ENCODE data around the gene FGF2.
A peak's percentile ranks its signal among the peaks of the same experiment; 100 is the strongest.
"Not testable (repeated sequence)": the region's sequence is repeated elsewhere in the genome, so short reads cannot be mapped to it uniquely, and the experiment has no call there.

FGF2 gene

GRCh38 chr4:122812823-122813222 is 13.8 kb upstream of the FGF2 start:
- not testable (repeated sequence) for DNase-seq (ENCODE audit: low read depth, low spot score)

- DNase-seq (ENCODE audit: low read depth, low spot score): no peak
Measured at GRCh38 chr4:122814426-122814825, 12.2 kb upstream of the FGF2 start.

GRCh38 chr4:122815248-122815647 is 11.4 kb upstream of the FGF2 start:
- no peak for DNase-seq (ENCODE audit: low read depth, low spot score)

GRCh38 chr4:122816476-122816875 is 10.2 kb upstream of the FGF2 start:
- DNase-seq (ENCODE audit: low read depth, low spot score): no peak

- no peak for DNase-seq (ENCODE audit: low read depth, low spot score)
Measured at GRCh38 chr4:122819708-122820449, 6.8 kb upstream of the FGF2 start.

- DNase-seq (ENCODE audit: low read depth, low spot score): no peak
Measured at GRCh38 chr4:122821092-122821491, 5.5 kb upstream of the FGF2 start.

GRCh38 chr4:122822466-122822865 is 4.2 kb upstream of the FGF2 start:
- DNase-seq (ENCODE audit: low read depth, low spot score): no peak

- no peak for DNase-seq (ENCODE audit: low read depth, low spot score)
Measured at GRCh38 chr4:122823476-122823875, 3.2 kb upstream of the FGF2 start.

GRCh38 chr4:122824616-122825015 is 2.0 kb upstream of the FGF2 start:
- no peak for DNase-seq (ENCODE audit: low read depth, low spot score)

- DNase-seq (ENCODE audit: low read depth, low spot score): no peak
Measured at GRCh38 chr4:122826079-122826527, 528 bp upstream of the FGF2 start.

GRCh38 chr4:122827258-122827878 is 737 bp downstream of the FGF2 start:
- peak; percentile 74 for DNase-seq (ENCODE audit: low read depth, low spot score)

- peak; percentile 77 for DNase-seq (ENCODE audit: low read depth, low spot score)
Measured at GRCh38 chr4:122827879-122828601, 1.4 kb downstream of the FGF2 start.

GRCh38 chr4:122830426-122831095 is 3.9 kb downstream of the FGF2 start:
- DNase-seq (ENCODE audit: low read depth, low spot score): no peak

GRCh38 chr4:122831515-122832196 is 5.0 kb downstream of the FGF2 start:
- no peak for DNase-seq (ENCODE audit: low read depth, low spot score)

GRCh38 chr4:122832732-122833131 is 6.1 kb downstream of the FGF2 start:
- peak; percentile 46 for DNase-seq (ENCODE audit: low read depth, low spot score)

- DNase-seq (ENCODE audit: low read depth, low spot score): no peak
Measured at GRCh38 chr4:122833999-122834398, 7.4 kb downstream of the FGF2 start.

GRCh38 chr4:122836941-122837340 is 10.3 kb downstream of the FGF2 start:
- DNase-seq (ENCODE audit: low read depth, low spot score): peak; percentile 26

GRCh38 chr4:122838034-122838433 is 11.4 kb downstream of the FGF2 start:
- no peak for DNase-seq (ENCODE audit: low read depth, low spot score)

- no peak for DNase-seq (ENCODE audit: low read depth, low spot score)
Measured at GRCh38 chr4:122842392-122842791, 15.8 kb downstream of the FGF2 start.

- peak; percentile 20 for DNase-seq (ENCODE audit: low read depth, low spot score)
Measured at GRCh38 chr4:122842984-122843531, 16.4 kb downstream of the FGF2 start.

- DNase-seq (ENCODE audit: low read depth, low spot score): not testable (repeated sequence)
Measured at GRCh38 chr4:122844391-122844790, 17.8 kb downstream of the FGF2 start.

All from astrocyte of the hippocampus (primary cell).